Calu3 (cell line): ENCODE data around the gene ZG16B. TPM values are rescaled to one million over a fixed set of nuclear protein-coding genes. Genes with fewer than 3 reads are reported as not detected.

Experiments
- BruUV-seq: library from RNA; stranded (reverse); fragments of 400-500 nt; replicated peaks from 2 replicates; lab custom pipeline; 2021; lab: Mats Ljungman, UMichigan
- CTCF ChIA-PET: fragments of 300-600 bp; sonication (Branson Sonifier 250); formaldehyde crosslinking; loops from one replicate; lab custom pipeline; 2022; ENCODE audit warnings: antibody characterized with exemption; lab: Charles Lee
- DNase-seq: peaks from one replicate; pipeline ENCODE4 v3.0.0; 2022
- H3K27ac Mint-ChIP-seq: one replicate; pipeline ENCODE4 v1.8.0; 2022; ENCODE audit warnings: mixed read lengths; ENCODE audit not compliant: unreplicated experiment
- H3K27me3 Mint-ChIP-seq: one replicate; pipeline ENCODE4 v1.8.0; 2022; ENCODE audit warnings: mixed read lengths; ENCODE audit not compliant: unreplicated experiment
- H3K36me3 Mint-ChIP-seq: one replicate; pipeline ENCODE4 v1.8.0; 2022; ENCODE audit warnings: mild to moderate bottlenecking, moderate library complexity, mixed read lengths; ENCODE audit not compliant: insufficient read depth, unreplicated experiment
- H3K4me1 Mint-ChIP-seq: one replicate; pipeline ENCODE4 v1.8.0; 2022; ENCODE audit warnings: mild to moderate bottlenecking, low read depth, mixed read lengths; ENCODE audit not compliant: unreplicated experiment
- H3K4me3 Mint-ChIP-seq: one replicate; pipeline ENCODE4 v1.8.0; 2022; ENCODE audit warnings: mild to moderate bottlenecking, low read depth, moderate library complexity, mixed read lengths; ENCODE audit not compliant: unreplicated experiment
- H3K9me3 Mint-ChIP-seq: one replicate; pipeline ENCODE4 v1.8.0; 2022; ENCODE audit warnings: low read depth, mixed read lengths; ENCODE audit not compliant: unreplicated experiment
- CTCF ChIP-seq: fragments of 200-600 bp; IDR thresholded peaks from one replicate; pipeline ENCODE4 v1.8.0; 2022; ENCODE audit warnings: antibody characterized with exemption; ENCODE audit not compliant: unreplicated experiment
- intact Hi-C: fragments of 100-400 bp; cut with micrococcal nuclease; formaldehyde crosslinking; loops from one replicate; pipeline ENCODE4 v1.10.0; 2022; ENCODE audit not compliant: unreplicated experiment
- total RNA-seq: library from RNA; stranded (reverse); gene quantifications from 2 replicates; pipeline ENCODE4 v1.2.3, GENCODE V29; 2022

Gene ZG16B
- total RNA-seq, 1 experiment from 2014 or later = 10.3 TPM

DNA sequence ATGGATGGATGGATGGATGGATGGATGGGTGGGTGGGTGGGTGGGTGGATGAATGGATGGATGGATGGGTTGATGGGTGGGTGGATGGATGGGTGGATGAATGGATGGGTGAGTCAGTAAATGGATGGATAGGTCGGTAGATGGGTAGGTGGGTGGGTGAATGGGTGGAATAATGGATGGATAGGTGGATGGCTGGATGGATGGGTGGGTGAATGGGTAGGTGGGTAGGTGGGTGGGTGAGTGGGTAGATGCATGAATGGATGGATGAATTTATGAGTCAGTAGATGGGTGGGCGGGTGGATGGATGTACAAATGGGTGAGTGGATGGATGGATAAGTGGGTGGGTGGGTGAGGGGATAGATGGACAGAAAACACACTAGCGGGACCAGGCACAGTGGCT, 4.9 kb downstream of the ZG16B start:
- no peak for TF ChIP-seq CTCF
- H3K9me3 Mint-ChIP-seq = no peaks in the 10 kb centered on the region
- H3K27me3 Mint-ChIP-seq = no peaks in the 10 kb centered on the region
- peak overlapping the region; percentile 94 for H3K27ac Mint-ChIP-seq
- peaks cover 30% of the 10 kb centered on the region for H3K36me3 Mint-ChIP-seq
- peaks cover 51% of the 10 kb centered on the region for H3K4me1 Mint-ChIP-seq
- CTCF ChIA-PET = interaction anchor here (0.6 kb wide), 1 partner anchor 82 kb away, joined by 3 read pairs; the partner anchor contains the start of gene SRRM2
- H3K4me3 Mint-ChIP-seq = peak overlapping the region; percentile 52
- BruUV-seq = no TSS peak
- intact Hi-C loops = loop anchor here (5.0 kb wide), 1 partner anchor 58 kb away; the partner anchor contains the start of gene ELOB
- DNase-seq = no peak

- H3K9me3 Mint-ChIP-seq = no peaks in the 10 kb centered on the region
- peak; percentile 95 for DNase-seq
- intact Hi-C loops = loop anchor here (5.0 kb wide), 1 partner anchor 59 kb away; the partner anchor contains the start of gene ELOB
- no peaks in the 10 kb centered on the region for H3K27me3 Mint-ChIP-seq
- peak; percentile 30 for TF ChIP-seq CTCF
- CTCF ChIA-PET = interaction anchor here (0.7 to 1.1 kb wide), 3 partner anchors 22 to 60 kb away, joined by 3 read pairs; partner anchors contain the start of gene PRSS22
- H3K4me3 Mint-ChIP-seq = peak overlapping the region; percentile 52
- H3K27ac Mint-ChIP-seq = peak overlapping the region; percentile 94
- TSS peak; percentile 57 for BruUV-seq
- H3K36me3 Mint-ChIP-seq = peaks cover 34% of the 10 kb centered on the region
- peaks cover 51% of the 10 kb centered on the region for H3K4me1 Mint-ChIP-seq
These were observed 5.8 kb downstream of the ZG16B start for GRCh38 chr16:2835638-2836493.

- no peak for TF ChIP-seq CTCF
- Mint-ChIP-seq H3K36me3 (peaks cover 34% of the 10 kb centered on the region), H3K9me3 (no peaks in the 10 kb centered on the region), H3K4me1 (peaks cover 51% of the 10 kb centered on the region), H3K27me3 (no peaks in the 10 kb centered on the region), H3K4me3 (peak overlapping the region; percentile 52), H3K27ac (peak overlapping the region; percentile 94)
- intact Hi-C loops = loop anchor here (5.0 kb wide), 1 partner anchor 60 kb away; the partner anchor contains the start of gene ELOB
- BruUV-seq = no TSS peak
- CTCF ChIA-PET = interaction anchor here (0.7 to 1.1 kb wide), 3 partner anchors 21 to 61 kb away, joined by 3 read pairs; partner anchors contain the start of gene PRSS22
- DNase-seq = no peak
These were observed 6.8 kb downstream of the ZG16B start for GRCh38 chr16:2836646-2837508.

GRCh38 chr16:2838928-2839327, 8.8 kb downstream of the ZG16B start:
- H3K36me3 Mint-ChIP-seq = peaks cover 34% of the 10 kb centered on the region
- H3K4me1 Mint-ChIP-seq = peaks cover 51% of the 10 kb centered on the region
- no peak overlapping the region for H3K4me3 Mint-ChIP-seq
- CTCF ChIA-PET = interaction anchor here (0.6 to 2.0 kb wide), 12 partner anchors 19 to 1338 kb away, joined by 3 to 64 read pairs (median 6); partner anchors contain the start of genes FLYWCH2 and PRSS22
- intact Hi-C loops = loop anchor here (1.0 to 5.0 kb wide), 2 partner anchors 29 to 62 kb away; partner anchors contain the start of gene ELOB
- BruUV-seq = no TSS peak
- DNase-seq = peak; percentile 84
- H3K27ac Mint-ChIP-seq = peak overlapping the region; percentile 18
- peak; percentile 88 for TF ChIP-seq CTCF
- no peaks in the 10 kb centered on the region for H3K27me3 Mint-ChIP-seq
- H3K9me3 Mint-ChIP-seq = no peaks in the 10 kb centered on the region
